ENCODE data around the gene NPAS1.

Gene NPAS1

GRCh38 chr19:47020132-47020805, 632 bp downstream of the NPAS1 start:
- DNase-seq, result no peak

GRCh38 chr19:47020992-47021496, 1.4 kb downstream of the NPAS1 start:
- no peak for DNase-seq

GRCh38 chr19:47021536-47022139, 2.0 kb downstream of the NPAS1 start:
- no peak for DNase-seq

GRCh38 chr19:47022140-47022536, 2.5 kb downstream of the NPAS1 start:
- DNase-seq, result no peak

GRCh38 chr19:47022541-47023447, 3.2 kb downstream of the NPAS1 start:
- no peak for DNase-seq

GRCh38 chr19:47023448-47023794, 3.8 kb downstream of the NPAS1 start:
- no peak for DNase-seq

- no peak for DNase-seq
Observed at GRCh38 chr19:47024502-47024901, 4.9 kb downstream of the NPAS1 start.

- no peak for DNase-seq
Observed at GRCh38 chr19:47026156-47026555, 6.5 kb downstream of the NPAS1 start.

GRCh38 chr19:47026889-47027288, 7.3 kb downstream of the NPAS1 start:
- DNase-seq, result no peak

GRCh38 chr19:47027586-47028088, 8.0 kb downstream of the NPAS1 start:
- DNase-seq, result no peak

- peak; percentile 23 for DNase-seq
Observed at GRCh38 chr19:47028195-47028601, 8.6 kb downstream of the NPAS1 start.

GRCh38 chr19:47032171-47032811, 12.7 kb downstream of the NPAS1 start:
- DNase-seq, result peak; percentile 18

GRCh38 chr19:47035127-47036096, 15.8 kb downstream of the NPAS1 start:
- peak; percentile 71 for DNase-seq

GRCh38 chr19:47036097-47036651, 16.5 kb downstream of the NPAS1 start:
- peak; percentile 71 for DNase-seq

- no peak for DNase-seq
Observed at GRCh38 chr19:47037766-47038165, 18.1 kb downstream of the NPAS1 start.

GRCh38 chr19:47039239-47039874, 19.7 kb downstream of the NPAS1 start:
- no peak for DNase-seq

GRCh38 chr19:47040869-47041268, 21.2 kb downstream of the NPAS1 start:
- DNase-seq, result no peak

GRCh38 chr19:47044946-47045866, 25.6 kb downstream of the NPAS1 start:
- DNase-seq, result no peak

GRCh38 chr19:47045867-47046470, 26.3 kb downstream of the NPAS1 start:
- DNase-seq, result no peak

All from NCI-H1694 treated with DMSO at 0.1 percent for 48 hours (cell line).